Measurements from ENCODE around the gene CDH13.

Gene CDH13

DNA sequence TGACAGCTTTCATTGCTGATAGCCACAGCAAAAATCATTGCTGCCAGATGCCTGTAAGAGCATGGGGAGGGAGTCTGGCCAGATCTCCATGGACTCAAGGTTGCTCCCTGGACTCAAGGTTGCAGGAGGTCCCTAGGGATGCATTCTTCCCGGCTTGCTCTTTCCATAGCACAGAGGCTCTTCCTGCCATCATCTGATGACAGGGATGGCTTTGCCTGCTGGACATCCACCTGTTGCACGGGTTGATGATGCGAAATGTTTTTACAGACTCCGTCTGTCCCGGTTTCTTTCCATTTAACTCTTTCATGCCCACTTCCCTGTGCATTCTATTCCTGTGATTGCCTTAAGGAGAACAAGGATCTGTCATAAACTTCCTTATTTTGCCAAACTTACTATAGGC is 1065.5 kb downstream of the CDH13 start:
- Histone ChIP-seq H4K20me1 (ENCODE audit: control insufficient read depth, insufficient read depth, low read depth, low read length) (no peaks in the 10 kb centered on the region), H3F3A (ENCODE audit: control insufficient read depth, insufficient read depth) (no peaks in the 10 kb centered on the region), H3K9me3 (ENCODE audit: control insufficient read depth, insufficient read depth, low read length) (no peaks in the 10 kb centered on the region), H3K36me3 (ENCODE audit: control insufficient read depth, low read length) (no peaks in the 10 kb centered on the region), H3K9me2 (replicated peaks; ENCODE audit: control insufficient read depth, low read length) (no peaks in the 10 kb centered on the region), H3K79me2 (ENCODE audit: control insufficient read depth, low read length) (no peaks in the 10 kb centered on the region), H3K27ac (ENCODE audit: low read depth, low read length) (no peak overlapping the region), H3K4me3 (ENCODE audit: low read length) (no peak overlapping the region), H3K4me1 (ENCODE audit: control insufficient read depth, low read length) (no peaks in the 10 kb centered on the region), H3K27me3 (ENCODE audit: control insufficient read depth, low read length) (0 out of 2 replicates have a peak, but pooled peaks cover 3% of the 10 kb centered on the region), H3K4me2 (ENCODE audit: low read length) (no peak overlapping the region)
- no peak for TF ChIP-seq EZH2phosphoT487 (IDR thresholded peaks at IDR 0.05; ENCODE audit: borderline replicate concordance, low read length)
- TF ChIP-seq, protein P1, sequence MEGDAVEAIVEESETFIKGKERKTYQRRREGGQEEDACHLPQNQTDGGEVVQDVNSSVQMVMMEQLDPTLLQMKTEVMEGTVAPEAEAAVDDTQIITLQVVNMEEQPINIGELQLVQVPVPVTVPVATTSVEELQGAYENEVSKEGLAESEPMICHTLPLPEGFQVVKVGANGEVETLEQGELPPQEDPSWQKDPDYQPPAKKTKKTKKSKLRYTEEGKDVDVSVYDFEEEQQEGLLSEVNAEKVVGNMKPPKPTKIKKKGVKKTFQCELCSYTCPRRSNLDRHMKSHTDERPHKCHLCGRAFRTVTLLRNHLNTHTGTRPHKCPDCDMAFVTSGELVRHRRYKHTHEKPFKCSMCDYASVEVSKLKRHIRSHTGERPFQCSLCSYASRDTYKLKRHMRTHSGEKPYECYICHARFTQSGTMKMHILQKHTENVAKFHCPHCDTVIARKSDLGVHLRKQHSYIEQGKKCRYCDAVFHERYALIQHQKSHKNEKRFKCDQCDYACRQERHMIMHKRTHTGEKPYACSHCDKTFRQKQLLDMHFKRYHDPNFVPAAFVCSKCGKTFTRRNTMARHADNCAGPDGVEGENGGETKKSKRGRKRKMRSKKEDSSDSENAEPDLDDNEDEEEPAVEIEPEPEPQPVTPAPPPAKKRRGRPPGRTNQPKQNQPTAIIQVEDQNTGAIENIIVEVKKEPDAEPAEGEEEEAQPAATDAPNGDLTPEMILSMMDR (IDR thresholded peaks at IDR 0.05; ENCODE audit: low read depth, low read length, poor library complexity, severe bottlenecking) = no peak

DNA sequence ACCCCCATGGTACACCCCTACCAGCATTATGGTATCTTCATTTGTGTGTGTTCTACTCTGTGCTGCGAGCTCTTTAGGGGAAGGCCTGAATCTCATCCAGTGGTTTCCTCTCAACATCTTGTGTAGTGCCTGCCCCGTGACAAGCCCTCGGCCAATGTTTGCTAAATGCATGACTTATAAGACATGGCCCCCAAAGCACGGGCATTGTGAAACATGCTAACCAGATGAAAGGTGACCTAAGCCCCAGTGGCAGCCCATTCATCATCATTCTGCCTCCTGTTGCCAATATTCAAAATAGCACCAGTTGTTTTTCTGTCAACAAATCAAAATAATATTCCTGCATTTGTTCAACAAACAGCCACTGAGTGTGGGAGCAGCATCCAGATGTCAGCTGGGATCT is 1072.2 kb downstream of the CDH13 start:
- H3K27me3 ChIP-seq (ENCODE audit: control insufficient read depth, low read length) = no peaks in the 10 kb centered on the region
- no peaks in the 10 kb centered on the region for H3K4me1 ChIP-seq (ENCODE audit: control insufficient read depth, low read length)
- H3K9me3 ChIP-seq (ENCODE audit: control insufficient read depth, insufficient read depth, low read length) = no peaks in the 10 kb centered on the region
- H4K20me1 ChIP-seq (ENCODE audit: control insufficient read depth, insufficient read depth, low read depth, low read length) = no peaks in the 10 kb centered on the region
- no peaks in the 10 kb centered on the region for H3K36me3 ChIP-seq (ENCODE audit: control insufficient read depth, low read length)
- H3K4me3 ChIP-seq (ENCODE audit: low read length) = no peak overlapping the region
- no peaks in the 10 kb centered on the region for H3K9me2 ChIP-seq (replicated peaks; ENCODE audit: control insufficient read depth, low read length)
- no peaks in the 10 kb centered on the region for H3K79me2 ChIP-seq (ENCODE audit: control insufficient read depth, low read length)
- no peak overlapping the region for H3K27ac ChIP-seq (ENCODE audit: low read depth, low read length)
- TF ChIP-seq, protein P1 (IDR thresholded peaks at IDR 0.05; ENCODE audit: low read depth, low read length, poor library complexity, severe bottlenecking) = no peak
- no peak for TF ChIP-seq EZH2phosphoT487 (IDR thresholded peaks at IDR 0.05; ENCODE audit: borderline replicate concordance, low read length)
- no peaks in the 10 kb centered on the region for H3F3A ChIP-seq (ENCODE audit: control insufficient read depth, insufficient read depth)
- no peak overlapping the region for H3K4me2 ChIP-seq (ENCODE audit: low read length)

DNA sequence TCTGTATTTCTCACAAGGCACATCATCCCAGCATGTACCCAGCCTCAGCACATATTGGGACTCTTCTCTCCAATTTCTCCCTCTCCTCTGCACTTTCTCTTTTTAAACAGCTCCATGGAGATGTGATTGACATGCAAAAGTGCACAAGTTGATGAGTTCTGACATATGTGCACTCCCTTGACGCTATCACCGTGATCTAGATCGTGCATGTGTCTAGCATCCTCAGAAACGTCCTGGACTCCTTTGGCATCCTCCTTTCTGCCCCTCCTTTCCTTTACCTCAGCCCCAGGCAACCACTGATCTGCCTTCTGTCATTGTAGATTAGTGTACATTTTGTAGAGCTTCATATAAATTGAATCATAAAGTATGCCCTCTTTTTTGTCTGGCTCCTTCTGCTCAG is 1073.0 kb downstream of the CDH13 start:
- H3F3A ChIP-seq (ENCODE audit: control insufficient read depth, insufficient read depth) = no peaks in the 10 kb centered on the region
- H3K9me3 ChIP-seq (ENCODE audit: control insufficient read depth, insufficient read depth, low read length) = no peaks in the 10 kb centered on the region
- H3K4me3 ChIP-seq (ENCODE audit: low read length) = no peak overlapping the region
- H3K27me3 ChIP-seq (ENCODE audit: control insufficient read depth, low read length) = no peaks in the 10 kb centered on the region
- no peaks in the 10 kb centered on the region for H4K20me1 ChIP-seq (ENCODE audit: control insufficient read depth, insufficient read depth, low read depth, low read length)
- H3K4me1 ChIP-seq (ENCODE audit: control insufficient read depth, low read length) = no peaks in the 10 kb centered on the region
- H3K4me2 ChIP-seq (ENCODE audit: low read length) = no peak overlapping the region
- no peaks in the 10 kb centered on the region for H3K9me2 ChIP-seq (replicated peaks; ENCODE audit: control insufficient read depth, low read length)
- no peak overlapping the region for H3K27ac ChIP-seq (ENCODE audit: low read depth, low read length)
- H3K36me3 ChIP-seq (ENCODE audit: control insufficient read depth, low read length) = no peaks in the 10 kb centered on the region
- no peak for TF ChIP-seq EZH2phosphoT487 (IDR thresholded peaks at IDR 0.05; ENCODE audit: borderline replicate concordance, low read length)
- TF ChIP-seq, protein P1 (IDR thresholded peaks at IDR 0.05; ENCODE audit: low read depth, low read length, poor library complexity, severe bottlenecking) = no peak
- no peaks in the 10 kb centered on the region for H3K79me2 ChIP-seq (ENCODE audit: control insufficient read depth, low read length)

DNA sequence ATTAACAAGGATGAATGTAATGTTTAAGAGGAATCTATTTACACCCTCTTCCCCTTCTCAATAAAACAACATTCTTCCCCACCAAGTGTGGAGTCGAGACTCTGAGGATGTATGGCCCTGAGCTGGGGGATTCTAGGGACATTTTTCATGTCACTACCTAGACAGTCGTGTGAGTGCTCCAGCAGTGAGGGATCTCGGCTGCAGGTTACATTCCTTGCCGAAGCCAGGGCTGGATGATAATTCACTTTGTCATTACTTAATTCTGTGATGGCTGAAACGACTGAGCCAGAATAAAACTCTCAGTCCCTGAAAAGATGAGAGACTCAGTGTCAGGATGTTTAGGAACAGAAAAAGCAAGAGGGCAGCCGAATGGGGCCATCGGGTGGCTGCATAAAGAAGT is 1074.1 kb downstream of the CDH13 start:
- H3K79me2 ChIP-seq (ENCODE audit: control insufficient read depth, low read length) = no peaks in the 10 kb centered on the region
- no peaks in the 10 kb centered on the region for H4K20me1 ChIP-seq (ENCODE audit: control insufficient read depth, insufficient read depth, low read depth, low read length)
- no peaks in the 10 kb centered on the region for H3K9me3 ChIP-seq (ENCODE audit: control insufficient read depth, insufficient read depth, low read length)
- H3K4me3 ChIP-seq (ENCODE audit: low read length) = no peak overlapping the region
- H3K9me2 ChIP-seq (replicated peaks; ENCODE audit: control insufficient read depth, low read length) = no peaks in the 10 kb centered on the region
- no peaks in the 10 kb centered on the region for H3K27me3 ChIP-seq (ENCODE audit: control insufficient read depth, low read length)
- H3F3A ChIP-seq (ENCODE audit: control insufficient read depth, insufficient read depth) = no peaks in the 10 kb centered on the region
- H3K27ac ChIP-seq (ENCODE audit: low read depth, low read length) = no peak overlapping the region
- H3K4me2 ChIP-seq (ENCODE audit: low read length) = no peak overlapping the region
- H3K36me3 ChIP-seq (ENCODE audit: control insufficient read depth, low read length) = no peaks in the 10 kb centered on the region
- TF ChIP-seq, protein P1 (IDR thresholded peaks at IDR 0.05; ENCODE audit: low read depth, low read length, poor library complexity, severe bottlenecking) = no peak
- no peak for TF ChIP-seq EZH2phosphoT487 (IDR thresholded peaks at IDR 0.05; ENCODE audit: borderline replicate concordance, low read length)
- no peaks in the 10 kb centered on the region for H3K4me1 ChIP-seq (ENCODE audit: control insufficient read depth, low read length)

All from DOHH2 (cell line).